ENCODE data around the gene ERCC2. TPM values are rescaled to one million over a fixed set of nuclear protein-coding genes. Genes with fewer than 3 reads are reported as not detected.

ERCC2 gene
- polyA plus RNA-seq, 1 donor (not counting 4 experiments of a cell fraction or from before 2014, with no cell fraction given): 27.6 TPM

- Histone ChIP-seq H3K4me3 (ENCODE audit: control insufficient read depth in 2 of 3, extremely low read depth in 1 of 3, insufficient read depth in 2 of 3, low read depth in 1 of 3, low read length in 3 of 3) (no peak overlapping the region), H3K79me2 (ENCODE audit: control insufficient read depth, insufficient read depth, low read length) (no peaks in the 10 kb centered on the region), H3K27ac (ENCODE audit: control insufficient read depth, insufficient read depth, low read length) (no peak overlapping the region), H3K9ac (ENCODE audit: control insufficient read depth, extremely low read depth, insufficient read depth, low read length) (no peak overlapping the region), H3K9me3 (ENCODE audit: control insufficient read depth, low read depth, low read length) (no peaks in the 10 kb centered on the region), H3K4me2 (ENCODE audit: control insufficient read depth, extremely low read depth, insufficient read depth, low read depth, low read length) (no peak overlapping the region), H3K27me3 (ENCODE audit: control insufficient read depth, extremely low read depth, insufficient read depth, low read length) (no peaks in the 10 kb centered on the region), H3K9me1 (ENCODE audit: control insufficient read depth, extremely low read depth, insufficient read depth, low read length) (no peaks in the 10 kb centered on the region), H3K36me3 (ENCODE audit: control insufficient read depth in 2 of 2, extremely low read depth in 1 of 2, insufficient read depth in 2 of 2, low read length in 2 of 2) (peaks cover 41 to 55% of the 10 kb centered on the region in 2 experiments), H2AFZ (ENCODE audit: control insufficient read depth, low read length) (no peak overlapping the region), H3K4me1 (ENCODE audit: control insufficient read depth, extremely low read depth, insufficient read depth, low read length) (no peaks in the 10 kb centered on the region), H4K20me1 (ENCODE audit: control insufficient read depth, extremely low read depth, insufficient read depth, low read length) (peaks cover 3% of the 10 kb centered on the region)
- DNase-seq (ENCODE audit: low read depth, low spot score): no peak
- FAIRE-seq: no peak
- dilution Hi-C loops (cut with MboI; ENCODE audit: extremely low pct_ligation_motif_present, low sequenced_read_pairs): no loop called here
- TF ChIP-seq EZH2 (IDR thresholded peaks at IDR 0.05; ENCODE audit: low read length): no peak
- TF ChIP-seq CTCF (optimal IDR thresholded peaks at IDR 0.05 in 1 of 3, IDR thresholded peaks at IDR 0.05 in 1 of 3, conservative IDR thresholded peaks at IDR 0.05 in 1 of 3; ENCODE audit: extremely low read depth in 1 of 3, insufficient read depth in 2 of 3, low read length in 3 of 3): no peak
Measured at GRCh38 chr19:45352914-45353796, 17.2 kb downstream of the ERCC2 start.

DNA sequence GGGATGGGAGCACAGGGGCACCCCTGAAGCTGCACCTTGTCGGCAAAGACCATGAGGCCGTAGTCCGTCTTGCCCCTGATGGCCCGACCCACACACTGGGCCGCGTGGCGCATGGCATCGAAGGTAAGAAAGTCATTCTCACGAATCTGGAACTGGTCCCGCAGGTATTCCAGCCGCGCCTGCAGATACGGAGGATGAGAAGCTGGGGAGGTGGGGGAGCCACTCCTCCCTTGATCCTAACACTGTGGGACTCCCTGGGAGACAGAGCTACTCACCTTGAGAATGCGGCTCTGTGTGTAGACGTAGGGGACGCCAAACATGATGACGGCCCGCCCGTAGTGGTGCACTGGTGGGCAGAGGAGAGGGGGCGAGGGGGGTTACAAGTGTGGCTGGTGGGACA is 17.9 kb downstream of the ERCC2 start:
- Histone ChIP-seq H4K20me1 (ENCODE audit: control insufficient read depth, extremely low read depth, insufficient read depth, low read length) (peaks cover 3% of the 10 kb centered on the region), H2AFZ (ENCODE audit: control insufficient read depth, low read length) (no peak overlapping the region), H3K27ac (ENCODE audit: control insufficient read depth, insufficient read depth, low read length) (no peak overlapping the region), H3K4me1 (ENCODE audit: control insufficient read depth, extremely low read depth, insufficient read depth, low read length) (no peaks in the 10 kb centered on the region), H3K27me3 (ENCODE audit: control insufficient read depth, extremely low read depth, insufficient read depth, low read length) (no peaks in the 10 kb centered on the region), H3K36me3 (ENCODE audit: control insufficient read depth in 2 of 2, extremely low read depth in 1 of 2, insufficient read depth in 2 of 2, low read length in 2 of 2) (peaks cover 41 to 55% of the 10 kb centered on the region in 2 experiments), H3K4me3 (ENCODE audit: control insufficient read depth in 2 of 3, extremely low read depth in 1 of 3, insufficient read depth in 2 of 3, low read depth in 1 of 3, low read length in 3 of 3) (no peak overlapping the region), H3K4me2 (ENCODE audit: control insufficient read depth, extremely low read depth, insufficient read depth, low read depth, low read length) (no peak overlapping the region), H3K9me1 (ENCODE audit: control insufficient read depth, extremely low read depth, insufficient read depth, low read length) (no peaks in the 10 kb centered on the region), H3K9me3 (ENCODE audit: control insufficient read depth, low read depth, low read length) (no peaks in the 10 kb centered on the region), H3K9ac (ENCODE audit: control insufficient read depth, extremely low read depth, insufficient read depth, low read length) (no peak overlapping the region), H3K79me2 (ENCODE audit: control insufficient read depth, insufficient read depth, low read length) (no peaks in the 10 kb centered on the region)
- no peak for DNase-seq (ENCODE audit: low read depth, low spot score)
- dilution Hi-C loops (cut with MboI; ENCODE audit: extremely low pct_ligation_motif_present, low sequenced_read_pairs): no loop called here
- FAIRE-seq: no peak
- no peak for TF ChIP-seq EZH2 (IDR thresholded peaks at IDR 0.05; ENCODE audit: low read length)
- no peak for TF ChIP-seq CTCF (optimal IDR thresholded peaks at IDR 0.05 in 1 of 3, IDR thresholded peaks at IDR 0.05 in 1 of 3, conservative IDR thresholded peaks at IDR 0.05 in 1 of 3; ENCODE audit: extremely low read depth in 1 of 3, insufficient read depth in 2 of 3, low read length in 3 of 3)

Measured in keratinocyte (primary cell).